ENCODE results near the gene HIVEP3. TPM values are rescaled to one million over a fixed set of nuclear protein-coding genes. Genes with fewer than 3 reads are reported as not detected.

The HIVEP3 gene
- total RNA-seq, 4 donors from 2014 or later = 1.4 to 3.0 (median 2.3) TPM

DNA sequence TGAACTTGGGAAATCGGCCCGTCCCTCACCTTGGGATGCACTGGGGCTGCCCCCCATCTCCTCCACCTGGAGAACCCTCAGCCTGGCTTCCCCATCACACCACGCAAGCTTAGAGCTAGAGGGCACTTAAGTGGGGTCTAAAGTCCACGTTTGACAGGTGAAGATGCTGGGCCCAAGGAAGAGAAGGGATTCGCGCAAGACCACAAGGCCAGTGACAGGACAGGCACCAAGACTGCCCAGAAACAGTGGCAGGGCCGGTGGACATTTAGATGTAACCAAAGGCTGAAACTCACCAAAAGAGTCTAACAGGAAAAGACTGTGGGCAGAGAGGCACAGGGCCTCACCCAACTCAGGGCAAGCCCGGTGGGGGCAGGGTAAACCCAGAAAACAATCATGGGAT, 303.4 kb downstream of the HIVEP3 start:
- H3K27me3 ChIP-seq = no peaks in the 10 kb centered on the region
- no peak overlapping the region for H3K4me3 ChIP-seq
- TF ChIP-seq POLR2AphosphoS5 (IDR thresholded peaks at IDR 0.05) (no peak), POLR2A (IDR thresholded peaks at IDR 0.05; ENCODE audit: low read depth) (no peak), EP300 (IDR thresholded peaks at IDR 0.05) (no peak)
- TF ChIP-seq, protein P1, sequence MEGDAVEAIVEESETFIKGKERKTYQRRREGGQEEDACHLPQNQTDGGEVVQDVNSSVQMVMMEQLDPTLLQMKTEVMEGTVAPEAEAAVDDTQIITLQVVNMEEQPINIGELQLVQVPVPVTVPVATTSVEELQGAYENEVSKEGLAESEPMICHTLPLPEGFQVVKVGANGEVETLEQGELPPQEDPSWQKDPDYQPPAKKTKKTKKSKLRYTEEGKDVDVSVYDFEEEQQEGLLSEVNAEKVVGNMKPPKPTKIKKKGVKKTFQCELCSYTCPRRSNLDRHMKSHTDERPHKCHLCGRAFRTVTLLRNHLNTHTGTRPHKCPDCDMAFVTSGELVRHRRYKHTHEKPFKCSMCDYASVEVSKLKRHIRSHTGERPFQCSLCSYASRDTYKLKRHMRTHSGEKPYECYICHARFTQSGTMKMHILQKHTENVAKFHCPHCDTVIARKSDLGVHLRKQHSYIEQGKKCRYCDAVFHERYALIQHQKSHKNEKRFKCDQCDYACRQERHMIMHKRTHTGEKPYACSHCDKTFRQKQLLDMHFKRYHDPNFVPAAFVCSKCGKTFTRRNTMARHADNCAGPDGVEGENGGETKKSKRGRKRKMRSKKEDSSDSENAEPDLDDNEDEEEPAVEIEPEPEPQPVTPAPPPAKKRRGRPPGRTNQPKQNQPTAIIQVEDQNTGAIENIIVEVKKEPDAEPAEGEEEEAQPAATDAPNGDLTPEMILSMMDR (IDR thresholded peaks at IDR 0.05) = no peak
- H3K4me1 ChIP-seq = peaks cover 8 to 14% (median 13%) of the 10 kb centered on the region in 4 donors
- intact Hi-C loops (cut with DNase I) = no loop called here
- no peaks in the 10 kb centered on the region for H3K36me3 ChIP-seq
- 95% methylated on average over 8 of the region's 8 CpGs for WGBS
- peak; percentile 85 for DNase-seq (ENCODE audit: extremely low spot score)
- H3K9me3 ChIP-seq = no peaks in the 10 kb centered on the region
- H3K27ac ChIP-seq (replicated peaks in 1 of 4) = no peak overlapping the region

DNA sequence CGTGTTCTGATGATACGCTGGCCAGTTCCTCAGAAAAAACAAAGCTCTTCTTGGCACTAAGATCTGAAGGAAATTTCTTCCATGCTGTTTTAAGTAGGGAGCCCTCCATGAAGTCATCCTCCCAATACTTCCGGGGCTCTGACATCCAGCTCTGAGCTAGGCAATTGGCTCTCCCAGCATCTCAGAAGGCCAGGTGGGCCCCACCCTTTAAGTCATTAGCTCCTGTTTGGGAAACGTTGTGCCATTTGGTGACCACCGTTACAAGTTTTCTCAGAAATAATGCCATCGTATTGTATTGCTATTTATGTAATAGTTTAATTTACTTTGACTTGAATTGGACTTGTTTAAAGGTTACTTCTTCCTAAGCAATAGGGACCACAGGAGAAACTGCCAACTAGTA, 303.9 kb downstream of the HIVEP3 start:
- Histone ChIP-seq H3K4me1 (peaks cover 8 to 14% (median 13%) of the 10 kb centered on the region in 4 donors), H3K27ac (replicated peaks in 1 of 4) (no peak overlapping the region), H3K36me3 (no peaks in the 10 kb centered on the region), H3K27me3 (no peaks in the 10 kb centered on the region), H3K4me3 (no peak overlapping the region), H3K9me3 (no peaks in the 10 kb centered on the region)
- peak; percentile 45 for DNase-seq (ENCODE audit: extremely low spot score)
- TF ChIP-seq POLR2AphosphoS5 (IDR thresholded peaks at IDR 0.05) (no peak), EP300 (IDR thresholded peaks at IDR 0.05) (no peak), POLR2A (IDR thresholded peaks at IDR 0.05; ENCODE audit: low read depth) (no peak)
- TF ChIP-seq, protein P1 (IDR thresholded peaks at IDR 0.05) = no peak
- WGBS = 85% methylated on average over 6 of the region's 6 CpGs
- intact Hi-C loops (cut with DNase I) = no loop called here

DNA sequence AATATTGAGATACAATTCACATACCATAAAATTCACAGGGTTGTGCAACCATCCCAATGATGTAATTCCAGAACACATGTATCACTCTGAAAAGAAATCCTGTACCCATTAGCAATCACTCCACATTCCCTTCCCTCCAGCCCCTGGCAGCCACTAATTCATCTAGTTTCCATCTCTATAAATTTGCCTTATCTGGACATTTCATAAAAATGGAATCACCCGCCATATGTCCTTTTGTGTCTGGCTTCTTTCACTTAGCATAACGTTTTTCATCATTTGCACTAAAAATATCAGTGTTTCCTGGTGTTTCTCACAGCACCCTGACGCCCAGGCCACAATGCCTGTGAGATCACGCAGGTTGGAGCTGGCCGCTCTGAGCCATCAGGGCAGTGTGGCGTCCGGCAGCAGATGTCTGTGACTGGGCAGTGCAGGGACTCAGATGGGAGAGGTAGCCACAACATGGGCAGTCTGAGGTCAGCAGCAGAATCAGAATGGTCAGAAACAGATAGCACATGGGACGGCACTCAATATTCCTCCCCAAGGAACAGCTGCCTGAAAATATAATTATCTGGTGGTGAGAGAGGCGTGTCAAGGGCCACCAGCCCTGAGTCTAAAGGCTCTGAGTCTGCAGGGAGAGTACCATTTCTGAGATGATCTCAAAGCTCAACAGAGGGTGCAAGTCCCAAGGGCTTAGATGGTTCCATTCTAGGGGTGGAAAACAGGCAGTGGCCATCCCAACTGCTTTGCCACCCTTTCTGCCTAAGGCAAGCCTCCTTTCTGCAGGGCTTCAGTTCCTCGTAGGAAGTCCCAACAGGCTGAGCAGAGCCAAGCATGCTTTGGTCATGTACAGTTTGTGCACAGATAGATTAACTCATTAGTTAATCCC, 304.8 kb downstream of the HIVEP3 start:
- no peak overlapping the region for H3K4me3 ChIP-seq
- no peaks in the 10 kb centered on the region for H3K9me3 ChIP-seq
- peaks cover 8 to 14% (median 13%) of the 10 kb centered on the region in 4 donors for H3K4me1 ChIP-seq
- WGBS = 84% methylated on average over 10 of the region's 10 CpGs
- H3K36me3 ChIP-seq = no peaks in the 10 kb centered on the region
- intact Hi-C loops (cut with DNase I) = no loop called here
- H3K27me3 ChIP-seq = no peaks in the 10 kb centered on the region
- peak; percentile 79 for DNase-seq (ENCODE audit: extremely low spot score)
- TF ChIP-seq POLR2A (IDR thresholded peaks at IDR 0.05; ENCODE audit: low read depth) = no peak
- no peak for TF ChIP-seq POLR2AphosphoS5 (IDR thresholded peaks at IDR 0.05)
- TF ChIP-seq, protein P1 (IDR thresholded peaks at IDR 0.05) = no peak
- TF ChIP-seq EP300 (IDR thresholded peaks at IDR 0.05) = no peak
- H3K27ac ChIP-seq (replicated peaks in 1 of 4) = no peak overlapping the region

DNA sequence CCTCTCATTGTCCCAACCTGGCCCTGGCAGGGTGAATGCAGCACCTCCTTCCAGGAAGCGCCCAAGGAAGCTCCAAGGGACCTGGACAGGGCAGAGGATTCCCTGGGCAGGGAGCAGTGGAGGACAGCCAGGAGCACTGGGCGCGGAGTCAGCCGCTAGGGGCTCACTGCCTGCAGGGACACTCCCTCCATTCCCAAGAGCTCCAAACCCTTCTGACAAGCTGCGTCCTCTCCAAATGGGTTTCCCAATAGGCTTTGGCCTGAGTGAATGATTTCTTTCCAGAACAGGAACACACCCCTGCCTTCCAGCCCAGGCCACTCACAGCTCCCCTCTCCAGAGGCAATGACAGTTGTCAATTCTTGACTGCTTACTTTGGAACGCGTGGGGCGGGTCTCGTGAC, 305.8 kb downstream of the HIVEP3 start:
- DNase-seq (ENCODE audit: extremely low spot score) = peak; percentile 75
- H3K4me1 ChIP-seq = peaks cover 3 to 12% (median 8%) of the 10 kb centered on the region in 4 donors
- no peaks in the 10 kb centered on the region for H3K9me3 ChIP-seq
- no peak overlapping the region for H3K27ac ChIP-seq (replicated peaks in 1 of 4)
- no peaks in the 10 kb centered on the region for H3K36me3 ChIP-seq
- intact Hi-C loops (cut with DNase I) = no loop called here
- no peak overlapping the region for H3K4me3 ChIP-seq
- TF ChIP-seq POLR2A (IDR thresholded peaks at IDR 0.05; ENCODE audit: low read depth) (no peak), EP300 (IDR thresholded peaks at IDR 0.05) (no peak), POLR2AphosphoS5 (IDR thresholded peaks at IDR 0.05) (no peak)
- TF ChIP-seq, protein P1 (IDR thresholded peaks at IDR 0.05) = no peak
- H3K27me3 ChIP-seq = no peaks in the 10 kb centered on the region
- 88% methylated on average over 9 of the region's 9 CpGs for WGBS
